ENCODE results near the gene TSHZ3. TPM values are rescaled to one million over a fixed set of nuclear protein-coding genes. Genes with fewer than 3 reads are reported as not detected.

Gene TSHZ3
- total RNA-seq, 1 experiment from 2014 or later: 3.2 TPM

DNA sequence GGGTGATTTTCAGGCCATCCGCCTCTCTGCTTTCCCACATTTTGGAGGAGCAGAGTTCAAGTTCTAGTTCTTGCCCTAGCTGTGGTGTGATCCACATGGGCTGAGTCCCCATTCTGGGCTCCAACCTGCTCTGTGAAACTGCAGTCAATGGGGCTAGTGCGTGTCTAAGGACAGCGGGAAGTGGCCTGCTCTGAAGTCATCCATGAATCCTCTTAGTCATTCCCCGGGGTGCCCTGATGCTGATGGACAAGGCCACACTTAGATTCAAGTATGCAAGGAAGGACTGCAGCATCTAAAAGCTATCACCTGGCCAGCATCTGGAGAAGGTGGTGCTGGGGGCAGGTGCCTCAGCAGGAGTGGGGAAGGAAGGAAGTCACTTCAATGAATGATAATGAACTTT lies 94.6 kb downstream of the TSHZ3 start:
- H3K27ac Mint-ChIP-seq: peak overlapping the region in 1 of 3 experiments; percentile 46; a peak in 3 of 7 replicates
- no peak overlapping the region for H4K8ac ChIP-seq (replicated peaks; ENCODE audit: insufficient read length, low read depth, low read length)
- H3K27ac ChIP-seq (ENCODE audit: insufficient read length, low read depth, low read length): no peak overlapping the region
- no peak overlapping the region for H2AK5ac ChIP-seq (ENCODE audit: insufficient read length, low read length)
- H3K79me2 ChIP-seq (ENCODE audit: insufficient read depth, low read length): no peaks in the 10 kb centered on the region
- H4K20me1 ChIP-seq (ENCODE audit: control insufficient read depth, insufficient read depth, insufficient read length): no peaks in the 10 kb centered on the region
- H3K9me3 Mint-ChIP-seq: no peaks in the 10 kb centered on the region
- no peaks in the 10 kb centered on the region; the same call in 1 of the 2 replicates for H3K27me3 Mint-ChIP-seq (ENCODE audit: low read depth)
- no peaks in the 10 kb centered on the region for H3K23me2 ChIP-seq (ENCODE audit: insufficient read length, low read depth, low read length, poor library complexity, severe bottlenecking)
- no peak for DNase-seq
- H3K4me3 Mint-ChIP-seq: no peak overlapping the region; a peak in 1 of 5 replicates
- no peak overlapping the region for H2AFZ ChIP-seq (ENCODE audit: low read length)
- no peaks in the 10 kb centered on the region for H3K79me1 ChIP-seq (ENCODE audit: insufficient read depth, low read depth, low read length, poor library complexity, severe bottlenecking)
- H2BK15ac ChIP-seq (ENCODE audit: low read depth, low read length): no peak overlapping the region
- no CpG with 5 or more reads among the region's 4 CpGs for WGBS (ENCODE audit: extremely low coverage, insufficient read length, low lambda C conversion rate)
- H3K18ac ChIP-seq (ENCODE audit: insufficient read length, low read depth, low read length): no peak overlapping the region
- TF ChIP-seq, protein P1, sequence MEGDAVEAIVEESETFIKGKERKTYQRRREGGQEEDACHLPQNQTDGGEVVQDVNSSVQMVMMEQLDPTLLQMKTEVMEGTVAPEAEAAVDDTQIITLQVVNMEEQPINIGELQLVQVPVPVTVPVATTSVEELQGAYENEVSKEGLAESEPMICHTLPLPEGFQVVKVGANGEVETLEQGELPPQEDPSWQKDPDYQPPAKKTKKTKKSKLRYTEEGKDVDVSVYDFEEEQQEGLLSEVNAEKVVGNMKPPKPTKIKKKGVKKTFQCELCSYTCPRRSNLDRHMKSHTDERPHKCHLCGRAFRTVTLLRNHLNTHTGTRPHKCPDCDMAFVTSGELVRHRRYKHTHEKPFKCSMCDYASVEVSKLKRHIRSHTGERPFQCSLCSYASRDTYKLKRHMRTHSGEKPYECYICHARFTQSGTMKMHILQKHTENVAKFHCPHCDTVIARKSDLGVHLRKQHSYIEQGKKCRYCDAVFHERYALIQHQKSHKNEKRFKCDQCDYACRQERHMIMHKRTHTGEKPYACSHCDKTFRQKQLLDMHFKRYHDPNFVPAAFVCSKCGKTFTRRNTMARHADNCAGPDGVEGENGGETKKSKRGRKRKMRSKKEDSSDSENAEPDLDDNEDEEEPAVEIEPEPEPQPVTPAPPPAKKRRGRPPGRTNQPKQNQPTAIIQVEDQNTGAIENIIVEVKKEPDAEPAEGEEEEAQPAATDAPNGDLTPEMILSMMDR (conservative IDR thresholded peaks at IDR 0.05): no peak
- no peak overlapping the region for H4K5ac ChIP-seq (ENCODE audit: insufficient read length, low read depth, low read length)
- H4K91ac ChIP-seq (ENCODE audit: insufficient read length, low read depth, low read length): no peak overlapping the region
- no peak overlapping the region for H3K23ac ChIP-seq (ENCODE audit: insufficient read length, low read depth, low read length)
- H3T11ph ChIP-seq (ENCODE audit: low read length): no peak overlapping the region
- no peaks in the 10 kb centered on the region for H3K36me3 Mint-ChIP-seq (ENCODE audit: insufficient read depth in 1 of 3, low read depth in 3 of 3)
- H2BK120ac ChIP-seq (ENCODE audit: low read depth, low read length, poor library complexity, severe bottlenecking): no peak overlapping the region
- H3K27me3 ChIP-seq (ENCODE audit: insufficient read depth, low read length): no peaks in the 10 kb centered on the region
- H3K4me2 ChIP-seq (ENCODE audit: insufficient read depth, insufficient read length, low read length): no peak overlapping the region
- H3K56ac ChIP-seq (ENCODE audit: insufficient read length, low read depth, low read length): no peak overlapping the region
- no peak overlapping the region for H3K4ac ChIP-seq (ENCODE audit: low read depth, low read length)
- no peaks in the 10 kb centered on the region for H3K9me3 ChIP-seq (ENCODE audit: control insufficient read depth, low read depth, low read length)
- H2BK5ac ChIP-seq (ENCODE audit: insufficient read length, low read length): no peak overlapping the region
- H3K9ac ChIP-seq (ENCODE audit: extremely low read depth, insufficient read length, low read length): no peak overlapping the region
- no peak overlapping the region for H3K14ac ChIP-seq (ENCODE audit: insufficient read depth, low read length)
- H3K4me1 Mint-ChIP-seq: peaks cover 25 to 36% of the 10 kb centered on the region in 2 experiments
- no peak overlapping the region for H2BK20ac ChIP-seq (ENCODE audit: low read depth, low read length, poor library complexity, severe bottlenecking)
- H2BK12ac ChIP-seq (ENCODE audit: insufficient read length, low read depth, low read length): no peak overlapping the region
- H3K4me1 ChIP-seq (ENCODE audit: insufficient read depth, low read length): peaks cover 2% of the 10 kb centered on the region; the same call in 1 of the 2 replicates
